CD4-positive, alpha-beta T cell (primary cell): Measurements from ENCODE around the gene MIER1. TPM values are rescaled to one million over a fixed set of nuclear protein-coding genes. Genes with fewer than 3 reads are reported as not detected.

Source experiments
- ATAC-seq: fragments of 200-7000 bp; cut with Tn5 transposase; one replicate; pipeline ENCODE4 v1.10.0; 2022; ENCODE audit warnings: mild to moderate bottlenecking; ENCODE audit not compliant: poor library complexity
- CTCF ChIA-PET: fragments of 350-600 bp; sonication (Branson Sonifier 250); formaldehyde crosslinking; loops from one replicate; lab custom pipeline; 2021; ENCODE audit warnings: antibody characterized with exemption, inconsistent platforms; lab: Charles Lee
- POLR2A ChIA-PET: fragments of 350-600 bp; sonication (Branson Sonifier 250); formaldehyde crosslinking; loops from one replicate; lab custom pipeline; 2021; ENCODE audit warnings: antibody characterized with exemption, inconsistent platforms; lab: Charles Lee
- DNase-seq, 14 experiments: peaks; one replicate each; pipeline ENCODE4 v3.0.0-alpha.2; 2013 to 2020; ENCODE audit warnings: mixed read lengths in 2 of 14
- H3K27ac ChIP-seq, 2 donors: one replicate each; pipeline versions ENCODE4 v1.5.1 to v1.7.0; 2013; ENCODE audit warnings: low read length in 2 of 2, low read depth in 1 of 2, mild to moderate bottlenecking in 1 of 2
- H3K27me3 ChIP-seq, 2 experiments: 1 replicate in 1 of 2; 2 replicates in 1 of 2; pipeline versions ENCODE4 v1.6.1 to v1.7.0; 2013; ENCODE audit warnings: low read length in 2 of 2, control low read depth in 1 of 2, mild to moderate bottlenecking in 1 of 2, moderate library complexity in 1 of 2; ENCODE audit not compliant: insufficient read depth in 2 of 2, control insufficient read depth in 1 of 2
- H3K36me3 ChIP-seq: one replicate; pipeline ENCODE4 v1.6.1; 2013; ENCODE audit warnings: low read length, control low read depth; ENCODE audit not compliant: insufficient read depth
- H3K4me1 ChIP-seq: one replicate; pipeline ENCODE4 v1.6.1; 2013; ENCODE audit warnings: low read length, control low read depth; ENCODE audit not compliant: insufficient read depth
- H3K4me3 ChIP-seq: one replicate; pipeline ENCODE4 v1.5.1; 2013; ENCODE audit warnings: mild to moderate bottlenecking, low read length, moderate library complexity
- H3K9me3 ChIP-seq, 2 experiments: 1 replicate in 1 of 2; 2 replicates in 1 of 2; pipeline versions ENCODE4 v1.6.1 to v1.7.0; 2013; ENCODE audit warnings: low read length in 2 of 2, mild to moderate bottlenecking in 2 of 2, control low read depth in 1 of 2, moderate library complexity in 1 of 2; ENCODE audit not compliant: control insufficient read depth in 1 of 2, insufficient read depth in 1 of 2
- H3K27ac Mint-ChIP-seq: one replicate; pipeline ENCODE4 v1.8.0; 2020; ENCODE audit warnings: mixed read lengths
- H3K27me3 Mint-ChIP-seq: one replicate; pipeline ENCODE4 v1.8.0; 2021; ENCODE audit warnings: mixed read lengths
- H3K36me3 Mint-ChIP-seq: one replicate; pipeline ENCODE4 v1.8.0; 2021; ENCODE audit warnings: low read depth, mixed read lengths
- H3K4me1 Mint-ChIP-seq: one replicate; pipeline ENCODE4 v1.8.0; 2021; ENCODE audit warnings: low read depth, mixed read lengths
- H3K4me3 Mint-ChIP-seq: one replicate; pipeline ENCODE4 v1.8.0; 2020; ENCODE audit warnings: mild to moderate bottlenecking, mixed read lengths
- H3K9me3 Mint-ChIP-seq: one replicate; pipeline ENCODE4 v1.8.0; 2020; ENCODE audit warnings: mixed read lengths
- CTCF ChIP-seq: fragments of 200-600 bp; IDR thresholded peaks from one replicate; pipeline ENCODE4 v1.8.0; 2022; ENCODE audit warnings: antibody characterized with exemption, mild to moderate bottlenecking
- intact Hi-C, 2 experiments: fragments of 100-400 bp; cut with DNase I in 1 of 2; cut with micrococcal nuclease in 1 of 2; formaldehyde crosslinking; loops; one replicate each; pipeline versions ENCODE4 v1.15.1 to v1.9.0; 2023 to 2025; cut with DNase I, micrococcal nuclease
- total RNA-seq, 174 experiments: library from RNA in 2 of 174; stranded (reverse) in 2 of 174; gene quantifications; one replicate each; pipeline ENCODE4 v1.2.3 and lab custom pipeline; 2021 to 2026

MIER1 gene
- total RNA-seq, 2 experiments from 2014 or later = 106 to 107 TPM

- no peak overlapping the region for H3K4me3 ChIP-seq
- Mint-ChIP-seq H3K27ac (peak overlapping the region; percentile 2), H3K9me3 (no peaks in the 10 kb centered on the region), H3K4me3 (no peak overlapping the region), H3K27me3 (no peaks in the 10 kb centered on the region), H3K36me3 (peaks cover 30% of the 10 kb centered on the region), H3K4me1 (peaks cover 28% of the 10 kb centered on the region)
- DNase-seq (peak; percentile 32 to 78 (median 52)), ATAC-seq (peak; percentile 89)
- H3K9me3 ChIP-seq = no peaks in the 10 kb centered on the region
- H3K36me3 ChIP-seq = no peaks in the 10 kb centered on the region
- peak; percentile 73 for TF ChIP-seq CTCF
- H3K27me3 ChIP-seq = no peaks in the 10 kb centered on the region
- H3K27ac ChIP-seq = no peak overlapping the region
- intact Hi-C loops = loop anchor here (1.0 to 10.0 kb wide), 6 partner anchors 56 to 506 kb away; partner anchors contain the start of gene SLC35D1 (in 1 of the 2)
- POLR2A ChIA-PET = interaction anchor here (0.7 to 2.1 kb wide), 10 partner anchors 10 to 216 kb away, joined by 3 to 13 read pairs (median 4); partner anchors contain the start of genes DNAI4, MIER1 and SLC35D1
- H3K4me1 ChIP-seq = peaks cover 5% of the 10 kb centered on the region
- CTCF ChIA-PET = interaction anchor here (0.6 to 2.3 kb wide), 6 partner anchors 10 to 234 kb away, joined by 3 to 22 read pairs (median 4); partner anchors contain the start of gene C1orf141
Observed at GRCh38 chr1:66996018-66996682, 71.4 kb downstream of the MIER1 start.

- ATAC-seq (no peak), DNase-seq (no peak)
- Mint-ChIP-seq H3K4me3 (no peak overlapping the region), H3K27ac (peak overlapping the region; percentile 11), H3K9me3 (no peaks in the 10 kb centered on the region), H3K36me3 (peaks cover 54% of the 10 kb centered on the region), H3K27me3 (no peaks in the 10 kb centered on the region), H3K4me1 (peaks cover 34% of the 10 kb centered on the region)
- ChIA-PET CTCF (no interaction called here), POLR2A (no interaction called here)
- Histone ChIP-seq H3K36me3 (peaks cover 14% of the 10 kb centered on the region), H3K27me3 (no peaks in the 10 kb centered on the region), H3K27ac (no peak overlapping the region), H3K4me1 (peaks cover 5% of the 10 kb centered on the region), H3K9me3 (no peaks in the 10 kb centered on the region), H3K4me3 (no peak overlapping the region)
- no peak for TF ChIP-seq CTCF
- intact Hi-C loops = loop anchor here (5.0 to 10.0 kb wide), 4 partner anchors 53 to 503 kb away; partner anchors contain the start of gene SLC35D1 (in 1 of the 2)
Observed at GRCh38 chr1:66998972-66999371, 74.2 kb downstream of the MIER1 start.

- Mint-ChIP-seq H3K4me3 (no peak overlapping the region), H3K36me3 (peaks cover 62% of the 10 kb centered on the region), H3K27ac (no peak overlapping the region), H3K4me1 (peaks cover 34% of the 10 kb centered on the region), H3K9me3 (no peaks in the 10 kb centered on the region), H3K27me3 (no peaks in the 10 kb centered on the region)
- DNase-seq (no peak), ATAC-seq (no peak)
- intact Hi-C loops = loop anchor here (5.0 to 10.0 kb wide), 5 partner anchors 52 to 502 kb away; partner anchors contain the start of gene SLC35D1 (in 1 of the 2)
- H3K4me1 ChIP-seq = peaks cover 5% of the 10 kb centered on the region
- no peaks in the 10 kb centered on the region for H3K27me3 ChIP-seq
- no peak overlapping the region for H3K4me3 ChIP-seq
- CTCF ChIA-PET = no interaction called here
- peaks cover 17% of the 10 kb centered on the region for H3K36me3 ChIP-seq
- H3K27ac ChIP-seq = no peak overlapping the region
- no peak for TF ChIP-seq CTCF
- no peaks in the 10 kb centered on the region for H3K9me3 ChIP-seq
- POLR2A ChIA-PET = interaction anchor here (1.1 kb wide), 1 partner anchor 213 kb away, joined by 3 read pairs; no protein-coding TSS in a partner anchor
Observed at GRCh38 chr1:66999640-67000400, 75.0 kb downstream of the MIER1 start.
